GM19238 (cell line): ENCODE results near the gene PDE4C.

Experiments used
- DNase-seq: peaks from one replicate; pipeline ENCODE4 v3.0.0; 2011; ENCODE audit warnings: low spot score; ENCODE audit not compliant: insufficient read length

The PDE4C gene

DNA sequence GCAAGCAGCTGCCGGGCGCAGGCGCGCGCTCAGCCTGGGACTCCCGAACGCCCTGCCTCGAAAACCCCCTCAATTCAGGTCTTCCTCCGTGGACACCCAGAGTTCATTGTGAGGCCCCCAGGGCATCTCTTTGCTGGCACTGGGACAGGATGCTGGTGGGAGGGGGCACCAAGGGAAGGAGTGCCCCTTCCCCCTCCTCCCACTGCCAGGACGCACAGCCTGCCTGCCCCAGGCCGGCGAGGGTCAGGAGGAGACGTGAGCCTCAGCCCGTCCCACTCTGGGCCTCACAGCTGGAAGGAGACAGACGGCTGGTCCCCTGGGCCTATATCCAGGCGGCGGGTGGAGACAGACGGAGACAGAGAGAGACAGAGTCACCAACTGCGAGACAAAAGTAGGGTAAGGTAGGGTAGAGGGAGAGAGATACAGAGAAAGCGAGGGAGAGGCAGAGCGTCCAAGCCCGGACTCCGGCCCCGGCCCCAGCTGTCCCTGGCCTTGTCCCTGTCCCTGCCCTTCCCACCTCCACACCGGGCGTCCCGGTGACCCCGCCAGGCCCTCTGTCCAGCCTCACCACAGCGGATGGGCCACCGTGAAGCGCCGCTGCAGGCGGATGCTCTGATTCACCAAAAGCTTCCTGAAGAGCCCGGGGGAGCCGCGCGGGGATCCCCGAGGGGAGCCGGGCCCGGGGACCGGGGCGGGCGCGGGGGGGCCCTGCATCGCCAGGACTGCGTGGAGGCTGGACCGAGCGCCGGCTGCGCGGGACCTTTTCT is at the start of gene PDE4C:
PDE4C (minus strand) TSS at position 737 of the 767 bp plus-strand sequence; CDS start at position 714, 23 bp downstream.
- DNase-seq, result no peak

- no peak for DNase-seq
These were observed 48.6 kb upstream of the PDE4C start for GRCh38 chr19:18274781-18275356.

DNA sequence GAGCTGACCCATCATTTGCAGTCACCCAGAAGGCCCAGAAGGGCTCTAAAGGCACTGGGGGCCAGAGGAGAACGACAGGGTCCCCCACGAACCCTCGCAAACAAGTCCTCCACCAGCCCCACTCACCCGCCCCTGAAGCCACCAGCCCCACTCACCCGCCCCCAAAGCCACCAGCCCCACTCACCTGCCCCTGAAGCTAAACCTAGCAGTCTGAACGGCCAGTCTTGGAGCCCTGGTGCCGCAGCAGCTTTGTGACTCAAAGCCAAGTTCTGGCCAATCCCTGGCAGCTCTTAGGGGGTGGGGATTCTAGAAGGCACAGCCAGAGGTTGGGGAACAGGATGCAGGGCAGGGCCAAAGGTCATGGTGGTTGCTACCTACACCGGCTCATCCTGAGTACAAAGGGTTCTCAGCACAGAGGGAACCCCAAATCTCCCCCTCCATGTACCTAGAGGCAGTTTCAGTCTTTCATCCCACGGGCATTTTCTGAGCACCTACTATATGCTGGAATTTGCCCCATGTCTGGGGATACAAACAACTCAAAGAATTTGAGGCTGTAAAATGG is 48.1 kb upstream of the PDE4C start, which contains the start of gene IQCN:
IQCN (minus strand) TSS at position 234 of the 562 bp plus-strand sequence. CDS start 4,974 bp downstream, outside the sequence.
- DNase-seq, result no peak

- DNase-seq, result no peak
These were observed 47.5 kb upstream of the PDE4C start for GRCh38 chr19:18273561-18274218.

GRCh38 chr19:18271433-18271841 is 45.2 kb upstream of the PDE4C start:
- DNase-seq, result no peak

DNA sequence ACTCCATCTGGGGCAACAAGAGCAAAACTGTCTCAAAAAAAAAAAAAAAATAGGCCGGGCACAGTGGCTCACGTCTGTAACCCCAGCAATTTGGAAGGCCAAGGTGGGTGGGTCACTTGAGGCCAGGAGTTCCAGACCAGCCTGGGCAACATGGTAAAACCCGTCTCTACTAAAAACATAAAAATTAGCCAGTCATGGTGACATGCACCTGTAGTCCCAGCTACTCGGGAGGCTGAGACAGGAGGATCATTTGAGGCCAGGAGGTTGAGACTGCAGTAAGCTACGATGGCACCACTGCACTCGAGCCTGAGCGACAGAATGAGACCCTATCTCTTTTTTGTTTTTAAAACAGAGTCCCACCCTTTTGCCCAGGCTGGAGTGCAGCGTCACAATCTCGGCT is 44.1 kb upstream of the PDE4C start:
- DNase-seq, result no peak

DNA sequence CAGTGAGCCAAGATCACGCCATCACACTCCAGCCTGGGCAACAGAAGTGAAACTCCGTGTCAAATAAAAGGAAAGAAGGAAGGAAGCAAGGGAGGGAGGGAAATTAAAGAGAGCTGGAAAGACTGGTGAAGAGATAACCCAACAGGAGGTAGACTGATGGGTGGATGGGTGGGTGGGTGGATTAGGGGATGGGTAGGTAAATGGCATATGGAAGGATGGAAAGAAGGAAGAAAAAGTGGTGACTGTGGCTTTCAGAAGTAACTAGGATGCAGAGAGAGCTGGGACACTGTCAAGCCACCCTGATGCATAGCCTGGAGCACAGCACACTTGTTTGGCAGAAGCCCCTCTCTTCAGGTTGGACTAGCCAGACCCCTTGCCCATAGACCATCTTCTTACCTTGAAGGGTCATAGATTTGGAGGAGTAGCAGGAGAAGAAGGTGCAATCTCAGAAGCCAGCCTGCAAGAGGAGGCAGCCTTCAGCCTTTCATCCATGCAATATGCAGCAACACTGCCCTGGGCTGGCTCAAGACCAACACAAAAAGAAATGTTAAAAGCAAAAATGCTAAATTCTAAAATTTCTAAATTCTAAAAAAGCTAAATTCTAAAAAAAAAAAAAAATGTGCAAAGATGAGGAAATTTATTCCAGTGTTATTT is 43.0 kb upstream of the PDE4C start:
- DNase-seq, result no peak

GRCh38 chr19:18266771-18267686 is 40.8 kb upstream of the PDE4C start:
- no peak for DNase-seq

GRCh38 chr19:18265582-18265981 is 39.3 kb upstream of the PDE4C start:
- no peak for DNase-seq

- DNase-seq, result no peak
These were observed 38.8 kb upstream of the PDE4C start for GRCh38 chr19:18264971-18265540.

DNA sequence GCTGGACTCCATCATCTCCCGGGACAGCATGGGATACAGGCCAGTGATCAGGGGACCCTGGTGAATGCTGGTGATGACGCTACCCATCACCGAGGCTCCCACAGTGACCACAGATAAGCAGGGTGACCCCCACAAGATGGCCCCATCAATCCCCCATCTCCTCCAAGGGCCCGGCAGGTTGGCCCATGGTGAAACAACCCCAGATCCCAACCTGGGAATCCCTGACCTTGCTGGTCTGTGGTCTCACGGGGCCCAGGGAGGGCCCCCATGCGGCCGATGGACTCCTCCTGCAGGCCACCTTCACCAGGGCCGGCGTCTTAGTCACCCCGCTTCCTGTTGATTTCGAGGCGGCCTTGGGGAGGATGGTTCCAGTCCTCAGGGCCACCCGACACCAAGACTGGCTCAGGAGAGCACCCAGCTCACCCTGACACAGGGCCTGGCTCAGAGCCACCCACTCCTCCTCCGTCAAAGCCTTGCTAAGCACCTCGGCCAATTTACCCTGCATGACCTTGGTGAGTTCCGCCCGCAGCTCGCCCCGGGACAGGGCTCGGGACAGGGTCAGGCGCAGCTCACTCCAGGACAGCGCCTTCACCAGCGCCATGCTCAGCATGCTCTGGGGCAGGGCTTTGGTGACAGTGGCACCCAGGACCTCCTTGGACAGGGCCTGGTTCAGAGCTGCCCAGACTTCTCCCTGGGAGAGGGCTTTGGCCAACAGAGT is 38.1 kb upstream of the PDE4C start:
- DNase-seq, result no peak

DNA sequence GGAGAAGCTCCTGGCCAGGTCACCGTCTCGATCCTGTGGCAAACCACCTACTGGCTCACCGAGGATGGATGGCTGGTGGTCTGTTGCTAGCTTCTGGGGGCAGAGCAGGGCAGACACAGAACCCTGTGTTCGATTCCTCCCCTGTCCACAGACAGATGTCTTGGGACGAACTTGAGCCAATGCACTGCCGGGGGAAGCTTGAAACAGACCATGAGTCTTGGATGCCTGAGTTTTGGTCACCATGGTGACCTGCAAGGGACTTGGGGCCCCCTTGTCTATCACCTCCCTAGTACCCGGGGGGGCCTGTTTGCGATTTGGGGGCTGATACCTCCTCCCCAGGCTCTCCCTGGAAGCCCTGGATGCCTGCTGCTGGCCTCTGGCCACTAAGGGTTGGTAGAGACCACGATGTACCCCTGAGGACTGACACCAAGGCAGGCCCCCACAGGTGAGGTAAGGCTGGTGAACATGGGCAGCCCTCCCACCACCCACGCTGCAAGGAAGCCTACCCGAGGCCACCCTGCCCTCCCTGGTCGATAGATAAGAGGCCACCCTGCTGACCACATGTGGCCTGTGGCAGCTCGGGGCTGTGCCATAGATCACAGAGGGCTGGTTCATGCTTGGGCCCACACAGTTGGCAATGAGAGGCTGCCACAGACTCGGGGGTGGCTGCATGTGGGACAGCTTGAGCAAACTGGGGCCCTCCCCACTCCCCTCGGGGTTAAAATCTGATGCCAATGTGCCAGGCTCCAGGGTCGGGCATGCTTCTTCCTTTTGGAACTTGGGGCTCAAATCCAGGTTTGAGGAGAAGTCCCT is 37.3 kb upstream of the PDE4C start:
- DNase-seq, result no peak

- DNase-seq, result no peak
These were observed 36.7 kb upstream of the PDE4C start for GRCh38 chr19:18262917-18263316.

DNA sequence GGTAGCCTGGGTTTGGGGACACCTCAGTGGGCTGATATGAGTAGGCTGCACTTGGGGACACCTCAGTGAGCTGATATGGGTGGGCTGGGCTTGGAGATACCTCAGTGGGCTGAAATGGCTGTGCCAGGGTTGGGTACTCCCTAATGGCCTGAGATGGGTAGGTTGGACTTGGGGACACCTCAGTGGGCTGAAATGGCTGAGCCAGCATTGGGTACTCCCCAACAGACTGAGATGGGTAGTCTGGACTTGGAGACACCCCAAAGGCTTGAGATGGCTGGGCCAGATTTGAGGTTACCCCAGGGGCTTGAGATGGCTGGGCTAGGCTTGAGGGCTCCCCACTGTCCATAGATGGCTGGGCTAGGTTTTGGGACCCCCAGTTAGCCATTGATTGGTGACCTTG is 35.9 kb upstream of the PDE4C start:
- no peak for DNase-seq

DNA sequence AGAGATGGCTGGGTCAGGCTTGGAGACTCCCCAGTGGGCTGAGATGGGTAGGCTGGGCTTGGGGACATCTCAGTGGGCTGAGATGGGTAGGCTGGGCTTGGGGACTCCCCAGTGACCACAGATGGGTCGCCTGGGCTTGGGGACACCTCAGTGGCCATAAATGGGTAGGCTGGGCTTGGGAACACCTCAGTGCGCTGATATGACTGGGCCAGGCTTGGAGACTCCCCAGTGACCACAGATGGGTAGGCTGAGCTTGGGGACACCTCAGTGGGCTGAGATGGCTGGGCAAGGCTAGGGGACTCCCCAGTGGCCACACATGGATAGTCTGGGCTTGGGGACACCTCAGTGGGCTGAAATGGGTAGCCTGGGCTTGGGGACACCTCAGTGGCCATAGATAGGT is 35.2 kb upstream of the PDE4C start:
- no peak for DNase-seq

GRCh38 chr19:18259893-18260292 is 33.7 kb upstream of the PDE4C start:
- DNase-seq, result no peak

DNA sequence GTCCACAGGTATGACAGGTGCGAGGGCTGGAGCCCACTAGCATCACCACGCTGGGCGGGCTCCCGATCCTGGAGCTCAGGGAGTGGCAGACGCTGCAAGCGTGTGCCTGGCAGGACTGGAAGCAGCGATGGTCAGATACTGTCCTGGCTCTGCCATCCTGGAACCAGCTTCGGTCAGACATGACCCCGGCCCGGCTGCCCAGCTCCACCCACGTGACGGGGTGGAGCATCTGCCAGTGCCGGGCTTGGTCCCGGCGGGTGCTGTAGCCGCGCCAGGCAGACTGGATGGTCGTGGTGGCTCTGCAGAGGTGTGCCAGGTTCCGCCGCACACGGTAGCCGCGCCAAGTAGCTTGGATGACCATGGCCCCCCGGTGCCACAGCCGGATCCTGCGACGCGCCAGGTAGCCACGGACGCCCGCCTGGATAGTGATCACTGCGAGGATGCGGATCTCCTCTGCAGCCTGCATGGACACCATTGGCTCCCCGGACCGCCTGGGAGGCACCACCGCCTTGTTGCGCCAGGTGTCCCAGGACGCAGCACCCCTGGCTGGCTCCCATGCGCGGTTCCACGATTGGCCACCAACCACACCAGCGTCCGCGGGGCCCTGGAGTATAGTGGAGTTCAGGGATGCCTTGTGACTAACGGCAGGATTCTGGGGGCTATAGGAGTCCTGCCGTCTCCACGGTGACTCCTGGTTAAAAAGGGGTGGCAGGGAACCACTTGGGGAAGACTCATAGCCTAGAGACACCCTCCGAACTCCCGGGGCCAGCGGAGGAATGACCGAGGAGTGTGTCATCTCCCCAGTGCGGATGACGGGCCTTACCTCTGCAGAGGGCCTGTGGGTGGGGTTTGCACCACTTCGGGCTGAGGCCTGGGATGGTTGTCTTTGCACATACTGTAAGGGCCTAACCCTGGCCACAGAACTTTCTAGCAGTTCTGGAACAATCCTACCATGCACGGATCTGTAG is 31.5 kb upstream of the PDE4C start:
- no peak for DNase-seq
